ENCODE measurements around the gene PRDM5.

DNA sequence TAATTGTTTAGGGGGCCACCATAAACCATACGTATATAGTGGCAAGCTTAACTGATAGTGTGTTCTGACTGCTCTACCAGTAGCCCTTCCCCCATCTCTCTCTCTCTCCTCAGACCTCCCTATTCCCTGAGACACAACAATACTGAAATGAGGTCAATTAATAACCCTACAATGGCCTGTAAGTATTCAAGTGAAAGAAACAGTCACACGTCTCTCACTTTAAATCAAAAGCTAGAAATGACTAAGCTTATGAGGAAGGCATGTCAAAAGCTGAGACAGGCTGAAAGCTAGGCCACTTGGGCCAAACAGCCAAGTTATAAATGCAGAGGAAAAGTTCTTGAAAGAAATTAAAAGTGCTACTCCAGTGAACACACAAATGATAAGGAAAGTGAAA, 78.0 kb downstream of the PRDM5 start:
- TF ChIP-seq, protein P1, sequence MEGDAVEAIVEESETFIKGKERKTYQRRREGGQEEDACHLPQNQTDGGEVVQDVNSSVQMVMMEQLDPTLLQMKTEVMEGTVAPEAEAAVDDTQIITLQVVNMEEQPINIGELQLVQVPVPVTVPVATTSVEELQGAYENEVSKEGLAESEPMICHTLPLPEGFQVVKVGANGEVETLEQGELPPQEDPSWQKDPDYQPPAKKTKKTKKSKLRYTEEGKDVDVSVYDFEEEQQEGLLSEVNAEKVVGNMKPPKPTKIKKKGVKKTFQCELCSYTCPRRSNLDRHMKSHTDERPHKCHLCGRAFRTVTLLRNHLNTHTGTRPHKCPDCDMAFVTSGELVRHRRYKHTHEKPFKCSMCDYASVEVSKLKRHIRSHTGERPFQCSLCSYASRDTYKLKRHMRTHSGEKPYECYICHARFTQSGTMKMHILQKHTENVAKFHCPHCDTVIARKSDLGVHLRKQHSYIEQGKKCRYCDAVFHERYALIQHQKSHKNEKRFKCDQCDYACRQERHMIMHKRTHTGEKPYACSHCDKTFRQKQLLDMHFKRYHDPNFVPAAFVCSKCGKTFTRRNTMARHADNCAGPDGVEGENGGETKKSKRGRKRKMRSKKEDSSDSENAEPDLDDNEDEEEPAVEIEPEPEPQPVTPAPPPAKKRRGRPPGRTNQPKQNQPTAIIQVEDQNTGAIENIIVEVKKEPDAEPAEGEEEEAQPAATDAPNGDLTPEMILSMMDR (IDR thresholded peaks at IDR 0.05) = no peak
- no peak for TF ChIP-seq POLR2AphosphoS5 (IDR thresholded peaks at IDR 0.05)

Measured in prostate gland (tissue), 2 donors.